Measurements from ENCODE around the gene CHAC1. TPM values are rescaled to one million over a fixed set of nuclear protein-coding genes. Genes with fewer than 3 reads are reported as not detected.

Gene CHAC1
- total RNA-seq, 1 donor: 11.4 TPM

- no peak for DNase-seq (ENCODE audit: low read depth)
- no peak for TF ChIP-seq CTCF (IDR thresholded peaks at IDR 0.05; ENCODE audit: insufficient read depth, low read length)
- no peak overlapping the region for H3K4me3 ChIP-seq (ENCODE audit: low read depth, low read length)
Measured at GRCh38 chr15:40942878-40943277, 10.4 kb upstream of the CHAC1 start.

- TF ChIP-seq CTCF (IDR thresholded peaks at IDR 0.05; ENCODE audit: insufficient read depth, low read length): no peak
- no peak for DNase-seq (ENCODE audit: low read depth)
- no peak overlapping the region for H3K4me3 ChIP-seq (ENCODE audit: low read depth, low read length)
Measured at GRCh38 chr15:40943764-40944365, 9.4 kb upstream of the CHAC1 start.

- TF ChIP-seq CTCF (IDR thresholded peaks at IDR 0.05; ENCODE audit: insufficient read depth, low read length): no peak
- DNase-seq (ENCODE audit: low read depth): no peak
- H3K4me3 ChIP-seq (ENCODE audit: low read depth, low read length): no peak overlapping the region
Measured at GRCh38 chr15:40944510-40945296, 8.6 kb upstream of the CHAC1 start.

- no peak for DNase-seq (ENCODE audit: low read depth)
- H3K4me3 ChIP-seq (ENCODE audit: low read depth, low read length): no peak overlapping the region
- TF ChIP-seq CTCF (IDR thresholded peaks at IDR 0.05; ENCODE audit: insufficient read depth, low read length): no peak
Measured at GRCh38 chr15:40948706-40949473, 4.4 kb upstream of the CHAC1 start.

GRCh38 chr15:40949756-40950207, 3.5 kb upstream of the CHAC1 start:
- no peak for DNase-seq (ENCODE audit: low read depth)
- H3K4me3 ChIP-seq (ENCODE audit: low read depth, low read length): no peak overlapping the region
- TF ChIP-seq CTCF (IDR thresholded peaks at IDR 0.05; ENCODE audit: insufficient read depth, low read length): no peak

GRCh38 chr15:40951764-40952163, 1.5 kb upstream of the CHAC1 start:
- TF ChIP-seq CTCF (IDR thresholded peaks at IDR 0.05; ENCODE audit: insufficient read depth, low read length): no peak
- no peak for DNase-seq (ENCODE audit: low read depth)
- H3K4me3 ChIP-seq (ENCODE audit: low read depth, low read length): no peak overlapping the region
